GM18951 (cell line): Measurements from ENCODE around the gene TIMM8B.
"Not testable (repeated sequence)": the region's sequence is repeated elsewhere in the genome, so short reads cannot be mapped to it uniquely, and the experiment has no call there.

Experiments used
- POLR2A ChIP-seq: IDR thresholded peaks from 4 replicates; pipeline ENCODE4 v1.6.1; 2011; ENCODE audit warnings: mild to moderate bottlenecking; ENCODE audit not compliant: insufficient read length, insufficient read depth; ENCODE audit errors: extremely low read depth
- in situ Hi-C: fragments of 300-500 bp; cut with MboI; formaldehyde crosslinking; loops from one replicate; pipeline ENCODE4 v1.12.0; 2022; ENCODE audit warnings: low sequenced_read_pairs, mixed read lengths, inconsistent platforms; ENCODE audit not compliant: unreplicated experiment

TIMM8B gene

DNA sequence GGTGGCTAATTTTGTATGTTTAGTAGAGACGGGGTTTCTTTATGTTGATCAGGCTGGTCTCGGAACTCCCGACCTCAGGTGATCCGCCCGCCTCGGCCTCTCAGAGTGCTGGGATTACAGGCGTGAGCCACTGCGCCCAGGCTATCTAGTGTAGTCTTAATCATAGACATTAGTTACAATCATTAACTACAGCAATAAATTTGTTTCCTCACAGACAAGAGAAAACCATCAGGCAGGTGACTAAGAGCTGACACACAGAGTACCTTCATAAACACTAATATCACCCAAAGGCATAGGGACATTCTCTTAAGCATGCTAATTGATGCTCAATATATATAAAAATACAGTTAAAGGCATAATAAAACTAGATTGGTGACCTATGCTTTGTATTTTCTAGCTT, 19.5 kb upstream of the TIMM8B start:
- in situ Hi-C loops: no loop called here
- no peak for TF ChIP-seq POLR2A

- TF ChIP-seq POLR2A: no peak
- in situ Hi-C loops: no loop called here
These were observed 16.9 kb upstream of the TIMM8B start for GRCh38 chr11:112103446-112103845.

DNA sequence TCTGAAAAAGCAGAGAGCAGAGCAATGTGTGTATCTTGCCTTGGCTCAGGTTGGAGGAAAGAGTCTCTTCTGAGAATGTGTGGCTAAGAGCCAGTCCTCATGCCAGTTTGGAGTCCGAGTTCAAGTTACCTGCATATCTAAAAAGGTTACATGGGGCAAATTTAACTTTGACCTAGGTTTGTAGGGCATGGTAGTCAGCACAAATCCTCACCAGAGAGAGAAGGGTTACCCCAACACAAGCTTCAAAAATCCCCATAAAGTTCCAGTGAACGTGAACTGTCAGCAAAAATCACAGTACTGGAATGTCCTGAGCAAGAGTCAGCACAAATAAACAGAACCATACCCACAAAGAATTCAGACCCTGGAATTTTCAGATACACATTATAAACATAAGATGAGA, 13.9 kb upstream of the TIMM8B start:
- in situ Hi-C loops: no loop called here
- no peak for TF ChIP-seq POLR2A

GRCh38 chr11:112097734-112098528, 11.4 kb upstream of the TIMM8B start:
- no peak for TF ChIP-seq POLR2A
- in situ Hi-C loops: no loop called here

DNA sequence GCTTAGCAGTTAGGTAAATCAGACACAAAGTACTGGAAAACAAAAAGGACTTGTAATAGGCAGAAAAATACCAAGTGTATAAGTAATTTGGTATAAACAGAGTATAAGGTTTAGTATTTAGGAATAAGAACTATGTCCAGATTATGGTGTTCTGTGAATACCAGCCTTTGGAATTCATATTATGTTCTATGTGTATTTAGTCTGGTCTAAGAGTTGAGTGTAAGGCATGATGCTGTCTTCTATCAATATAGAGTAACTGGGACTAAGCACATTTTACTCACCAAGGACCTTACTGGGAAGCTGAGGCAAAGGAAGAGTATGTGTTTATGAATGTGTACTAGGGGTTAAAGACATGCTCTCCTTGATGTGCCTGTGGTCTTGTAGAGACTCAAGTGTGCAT, 9.6 kb upstream of the TIMM8B start:
- in situ Hi-C loops: no loop called here
- TF ChIP-seq POLR2A: no peak

DNA sequence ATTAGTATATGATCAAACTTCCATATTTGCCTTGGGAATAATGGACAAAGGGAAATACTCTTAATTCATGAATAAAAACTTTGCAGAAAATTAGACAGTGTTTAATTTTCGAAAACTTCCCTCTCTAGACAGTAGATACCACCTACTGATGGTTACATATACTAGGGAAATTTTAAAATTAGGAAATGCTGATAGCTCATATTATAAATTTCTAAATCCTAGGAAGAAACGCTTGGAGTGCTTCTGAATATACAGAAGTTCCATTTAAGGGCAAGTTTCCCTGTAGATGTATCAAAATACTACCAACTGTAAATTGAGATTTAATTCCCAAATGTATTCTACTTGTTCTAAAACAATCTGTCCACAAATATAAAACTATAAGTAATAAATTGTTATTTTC, 8.7 kb upstream of the TIMM8B start:
- in situ Hi-C loops: not testable (repeated sequence)

- in situ Hi-C loops: no loop called here
- TF ChIP-seq POLR2A: no peak
These were observed 656 bp upstream of the TIMM8B start for GRCh38 chr11:112087212-112087611.

- no peak for TF ChIP-seq POLR2A
- in situ Hi-C loops: no loop called here
These were observed 634 bp downstream of the TIMM8B start for GRCh38 chr11:112085822-112086421.

DNA sequence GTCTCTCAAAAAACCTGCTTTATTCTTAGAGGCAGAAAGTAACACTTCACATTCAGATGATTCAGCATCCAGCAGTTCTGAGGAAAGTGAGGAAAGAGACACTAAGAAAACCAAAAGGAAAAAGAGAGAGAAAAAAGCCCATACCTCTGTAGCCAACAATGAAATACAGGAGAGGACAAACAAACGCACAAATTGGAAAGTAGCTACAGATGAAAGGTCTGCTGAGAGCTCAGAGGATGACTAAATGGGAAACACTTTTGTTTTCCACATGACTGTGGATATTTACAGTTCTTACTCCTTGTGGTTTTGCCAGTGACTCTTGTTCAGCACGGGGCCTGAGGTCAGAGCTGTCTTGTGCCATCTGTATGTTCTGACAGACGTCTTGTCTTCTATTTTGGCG, 3.8 kb downstream of the TIMM8B start:
- in situ Hi-C loops: no loop called here
- TF ChIP-seq POLR2A: no peak

- in situ Hi-C loops: no loop called here
- TF ChIP-seq POLR2A: peak; percentile 64
These were observed 12.4 kb downstream of the TIMM8B start, which contains the start of the genes NKAPD1 and PIH1D2 for GRCh38 chr11:112073941-112074811. Gene NKAPD1 (plus strand): TSS chr11:112074299. CDS start chr11:112075575, 1,276 bp downstream. Gene PIH1D2 (minus strand): TSS chr11:112074017. CDS start chr11:112073174, 843 bp downstream.

DNA sequence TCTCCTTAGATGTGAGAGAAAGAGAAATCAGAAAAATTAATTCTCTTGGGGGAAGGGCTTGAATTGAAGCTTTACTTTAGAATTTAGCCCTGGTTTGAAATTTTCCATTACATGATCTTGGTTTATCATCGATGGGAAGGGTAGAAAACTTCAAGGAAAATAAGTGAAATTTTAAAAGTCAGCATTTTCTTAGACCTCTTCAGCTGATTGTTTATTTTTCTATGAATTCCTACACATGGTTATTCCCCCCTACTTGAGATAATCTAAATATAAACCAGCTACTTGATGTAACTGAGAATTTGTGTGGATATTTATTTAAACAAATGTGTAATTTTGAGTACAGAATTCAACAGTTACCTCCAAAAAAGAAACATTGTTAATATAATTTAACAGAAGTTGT, 23.6 kb downstream of the TIMM8B start:
- no peak for TF ChIP-seq POLR2A
- in situ Hi-C loops: no loop called here

GRCh38 chr11:112058103-112058502, 28.5 kb downstream of the TIMM8B start:
- TF ChIP-seq POLR2A: no peak
- in situ Hi-C loops: no loop called here

DNA sequence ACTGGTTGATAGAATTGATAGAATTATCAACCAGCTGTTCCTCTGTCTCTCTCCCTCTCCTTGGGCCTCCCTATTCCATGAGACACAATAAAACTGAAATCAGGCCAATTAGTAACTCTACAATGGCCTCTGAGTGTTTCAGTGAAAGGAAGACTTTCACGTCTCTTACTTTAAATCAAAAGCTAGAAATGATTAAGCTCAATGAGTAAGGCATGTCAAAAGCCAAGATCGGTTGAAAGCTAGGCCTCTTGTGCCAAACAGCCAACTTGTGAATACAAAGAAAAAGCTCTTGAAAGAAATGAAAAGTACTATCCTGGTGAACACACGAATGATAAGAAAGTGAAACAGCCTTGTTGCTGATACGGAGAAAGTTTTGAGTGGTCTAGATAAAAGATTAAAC, 29.4 kb downstream of the TIMM8B start:
- TF ChIP-seq POLR2A: no peak
- in situ Hi-C loops: no loop called here
